ENCODE measurements around the gene PER3. TPM values are rescaled to one million over a fixed set of nuclear protein-coding genes. Genes with fewer than 3 reads are reported as not detected.

Gene PER3
- total and polyA plus RNA-seq, 4 donors, result 3.3 to 21.0 (median 6.2) TPM

GRCh38 chr1:7893529-7894180 is 109.6 kb downstream of the PER3 start:
- Histone ChIP-seq H3K36me3 (ENCODE audit: control insufficient read depth in 4 of 4, insufficient read depth in 3 of 4, low read depth in 1 of 4, low read length in 3 of 4) (no peaks in the 10 kb centered on the region), H3K9me3 (ENCODE audit: control insufficient read depth in 4 of 4, low read length in 3 of 4) (no peaks in the 10 kb centered on the region), H3K27me3 (ENCODE audit: control insufficient read depth in 4 of 4, insufficient read depth in 4 of 4, low read length in 3 of 4) (no peaks in the 10 kb centered on the region), H3K27ac (ENCODE audit: low read depth in 1 of 2, low read length in 2 of 2) (no peak overlapping the region), H3K4me1 (ENCODE audit: control insufficient read depth in 4 of 4, insufficient read depth in 4 of 4, low read length in 3 of 4) (no peaks in the 10 kb centered on the region), H3K4me3 (ENCODE audit: low read depth in 1 of 3, low read length in 3 of 3) (no peak overlapping the region), H3K9ac (ENCODE audit: low read depth in 1 of 2, low read length in 2 of 2) (no peak overlapping the region)
- no peak for DNase-seq (ENCODE audit: low spot score)
- WGBS, result 85% methylated on average over 13 of the region's 13 CpGs
- TF ChIP-seq REST (IDR thresholded peaks at IDR 0.05) (no peak), HNF4G (IDR thresholded peaks at IDR 0.05) (no peak), FOXA1 (IDR thresholded peaks at IDR 0.05) (no peak), RAD21 (IDR thresholded peaks at IDR 0.05) (no peak), RXRA (IDR thresholded peaks at IDR 0.05) (no peak), SP1 (IDR thresholded peaks at IDR 0.05) (no peak), EGR1 (IDR thresholded peaks at IDR 0.05; ENCODE audit: low read depth in 2 of 2) (no peak), JUND (IDR thresholded peaks at IDR 0.05) (no peak), TAF1 (conservative IDR thresholded peaks at IDR 0.05) (no peak), ZBTB33 (IDR thresholded peaks at IDR 0.05) (no peak), MAX (IDR thresholded peaks at IDR 0.05) (no peak), CTCF (IDR thresholded peaks at IDR 0.05; ENCODE audit: low read depth, low read length, missing input control) (no peak)

Other genes with a start within 250 kb of the PER3 start
- 10 to 100 TPM; 29.5 to 38.4 TPM for gene VAMP3, start 13.0 kb upstream of the PER3 start, total RNA-seq
- gene VAMP3, start 13.0 kb upstream of the PER3 start, polyA plus RNA-seq, result 10 to 100 TPM; 17.4 to 22.2 TPM
- gene UTS2, start 68.8 kb downstream of the PER3 start, total RNA-seq, result under 1 TPM in 1 of 2 donors, not detected in 1; 0.28 TPM
- not detected for gene UTS2, start 68.8 kb downstream of the PER3 start, polyA plus RNA-seq
- under 1 TPM; under 0.01 to 0.09 TPM for gene TNFRSF9, start 156.5 kb downstream of the PER3 start, total RNA-seq
- under 1 TPM in 1 of 2 donors, not detected in 1; 0.02 TPM for gene TNFRSF9, start 156.5 kb downstream of the PER3 start, polyA plus RNA-seq
- gene PARK7, start 177.4 kb downstream of the PER3 start, total RNA-seq, result 100 to 1,000 TPM; 107 to 131 TPM
- gene PARK7, start 177.4 kb downstream of the PER3 start, polyA plus RNA-seq, result 100 to 1,000 TPM; 231 to 297 TPM
- 100 to 1,000 TPM in 1 of 2 donors, 10 to 100 TPM in 1; 60.7 to 424 TPM for gene ERRFI1, start 242.0 kb downstream of the PER3 start, total RNA-seq
- 100 to 1,000 TPM in 1 of 2 donors, 10 to 100 TPM in 1; 68.6 to 142 TPM for gene ERRFI1, start 242.0 kb downstream of the PER3 start, polyA plus RNA-seq